Rectal smooth muscle tissue (tissue), 1 donor: Measurements from ENCODE around the gene SMIM44.

Source experiments
- H3K27ac ChIP-seq: one replicate; pipeline ENCODE4 v1.7.0; 2013; ENCODE audit warnings: low read depth, low read length, inconsistent platforms
- H3K27me3 ChIP-seq: one replicate; pipeline ENCODE4 v1.7.0; 2013; ENCODE audit warnings: low read length; ENCODE audit not compliant: control insufficient read depth, insufficient read depth
- H3K36me3 ChIP-seq: one replicate; pipeline ENCODE4 v1.7.0; 2013; ENCODE audit warnings: low read length; ENCODE audit not compliant: control insufficient read depth, insufficient read depth
- H3K4me1 ChIP-seq: one replicate; pipeline ENCODE4 v1.7.0; 2013; ENCODE audit warnings: low read length; ENCODE audit not compliant: control insufficient read depth, insufficient read depth
- H3K4me3 ChIP-seq: one replicate; pipeline ENCODE4 v1.7.0; 2013; ENCODE audit warnings: low read length
- H3K9ac ChIP-seq: one replicate; pipeline ENCODE4 v1.7.0; 2013; ENCODE audit warnings: low read length

The SMIM44 gene

GRCh38 chr19:3505598-3506383 lies 22.6 kb upstream of the SMIM44 start, which contains the start of gene FZR1:
Gene FZR1 (plus strand): TSS chr19:3506311. CDS start chr19:3522990, 16,679 bp downstream.
- H3K36me3 ChIP-seq: no peaks in the 10 kb centered on the region

GRCh38 chr19:3504735-3505134 lies 21.5 kb upstream of the SMIM44 start:
- H3K4me3 ChIP-seq: no peak overlapping the region
- H3K27ac ChIP-seq: no peak overlapping the region

More at GRCh38 chr19:3505598-3506383, 22.6 kb upstream of the SMIM44 start, which contains the start of gene FZR1:
- Histone ChIP-seq H3K4me3 (peak within 1 kb of the TSS; percentile 82), H3K4me1 (peaks cover 6% of the 10 kb centered on the region), H3K9ac (peak within 1 kb of the TSS; percentile 71), H3K27ac (peak within 1 kb of the TSS; percentile 79), H3K27me3 (no peaks in the 10 kb centered on the region)

GRCh38 chr19:3503036-3503572 lies 19.9 kb upstream of the SMIM44 start:
- no peaks in the 10 kb centered on the region for H3K36me3 ChIP-seq

More at GRCh38 chr19:3504735-3505134, 21.5 kb upstream of the SMIM44 start:
- Histone ChIP-seq H3K27me3 (no peaks in the 10 kb centered on the region), H3K36me3 (no peaks in the 10 kb centered on the region), H3K4me1 (peaks cover 9% of the 10 kb centered on the region), H3K9ac (no peak overlapping the region)

GRCh38 chr19:3501780-3502179 lies 18.5 kb upstream of the SMIM44 start:
- no peaks in the 10 kb centered on the region for H3K36me3 ChIP-seq
- no peak overlapping the region for H3K9ac ChIP-seq
- H3K27me3 ChIP-seq: no peaks in the 10 kb centered on the region
- peaks cover 6% of the 10 kb centered on the region for H3K4me1 ChIP-seq
- no peak overlapping the region for H3K4me3 ChIP-seq
- H3K27ac ChIP-seq: no peak overlapping the region

More at GRCh38 chr19:3503036-3503572, 19.9 kb upstream of the SMIM44 start:
- Histone ChIP-seq H3K9ac (no peak overlapping the region), H3K4me3 (no peak overlapping the region), H3K27ac (no peak overlapping the region), H3K27me3 (no peaks in the 10 kb centered on the region), H3K4me1 (peaks cover 11% of the 10 kb centered on the region)

- Histone ChIP-seq H3K4me1 (peaks cover 6% of the 10 kb centered on the region), H3K9ac (peak within 1 kb of the TSS; percentile 88), H3K27ac (peak within 1 kb of the TSS; percentile 96), H3K27me3 (no peaks in the 10 kb centered on the region), H3K36me3 (no peaks in the 10 kb centered on the region), H3K4me3 (peak within 1 kb of the TSS; percentile 91)
These were observed 17.3 kb upstream of the SMIM44 start, which contains the start of gene DOHH for GRCh38 chr19:3500429-3501101. Gene DOHH (minus strand): TSS chr19:3500674. CDS start chr19:3496814, 3,860 bp downstream.

- Histone ChIP-seq H3K27me3 (no peaks in the 10 kb centered on the region), H3K9ac (peak overlapping the region; percentile 66), H3K27ac (peak overlapping the region; percentile 96), H3K4me1 (peaks cover 6% of the 10 kb centered on the region), H3K4me3 (peak overlapping the region; percentile 91), H3K36me3 (peaks cover 4% of the 10 kb centered on the region)
These were observed 16.6 kb upstream of the SMIM44 start for GRCh38 chr19:3499738-3500428.

GRCh38 chr19:3497757-3498520 lies 14.7 kb upstream of the SMIM44 start:
- peaks cover 6% of the 10 kb centered on the region for H3K4me1 ChIP-seq
- H3K27me3 ChIP-seq: no peaks in the 10 kb centered on the region
- H3K27ac ChIP-seq: no peak overlapping the region
- no peak overlapping the region for H3K4me3 ChIP-seq
- no peak overlapping the region for H3K9ac ChIP-seq
- peaks cover 8% of the 10 kb centered on the region for H3K36me3 ChIP-seq

- no peaks in the 10 kb centered on the region for H3K27me3 ChIP-seq
- H3K27ac ChIP-seq: no peak overlapping the region
- H3K36me3 ChIP-seq: peaks cover 10% of the 10 kb centered on the region
- H3K4me1 ChIP-seq: peaks cover 6% of the 10 kb centered on the region
- no peak overlapping the region for H3K9ac ChIP-seq
- no peak overlapping the region for H3K4me3 ChIP-seq
These were observed 13.4 kb upstream of the SMIM44 start for GRCh38 chr19:3496392-3497273.

- H3K36me3 ChIP-seq: peaks cover 10% of the 10 kb centered on the region
- no peak overlapping the region for H3K9ac ChIP-seq
These were observed 11.3 kb upstream of the SMIM44 start for GRCh38 chr19:3494559-3494958.

GRCh38 chr19:3494051-3494450 lies 10.8 kb upstream of the SMIM44 start:
- H3K4me3 ChIP-seq: no peak overlapping the region
- H3K27ac ChIP-seq: no peak overlapping the region
- no peaks in the 10 kb centered on the region for H3K4me1 ChIP-seq
- no peak overlapping the region for H3K9ac ChIP-seq
- no peaks in the 10 kb centered on the region for H3K27me3 ChIP-seq
- peaks cover 10% of the 10 kb centered on the region for H3K36me3 ChIP-seq

More at GRCh38 chr19:3494559-3494958, 11.3 kb upstream of the SMIM44 start:
- H3K27ac ChIP-seq: no peak overlapping the region
- H3K4me3 ChIP-seq: no peak overlapping the region
- no peaks in the 10 kb centered on the region for H3K4me1 ChIP-seq
- no peaks in the 10 kb centered on the region for H3K27me3 ChIP-seq

- H3K4me1 ChIP-seq: no peaks in the 10 kb centered on the region
- no peak overlapping the region for H3K4me3 ChIP-seq
- H3K27ac ChIP-seq: no peak overlapping the region
- peaks cover 10% of the 10 kb centered on the region for H3K36me3 ChIP-seq
- no peak overlapping the region for H3K9ac ChIP-seq
- H3K27me3 ChIP-seq: no peaks in the 10 kb centered on the region
These were observed 10.4 kb upstream of the SMIM44 start for GRCh38 chr19:3493651-3494050.
